ACC112 (cell line): ENCODE results near the gene ME3.

ENCODE experiments used
- H2AFZ ChIP-seq: fragments of 200-600 bp; sonication (generic); one replicate; pipeline ENCODE4 v1.6.0; 2017; ENCODE audit warnings: antibody characterized with exemption, low read length; ENCODE audit not compliant: unreplicated experiment
- H3K27ac ChIP-seq: fragments of 200-600 bp; sonication (generic); 2 replicates; pipeline ENCODE4 v1.5.1; 2014; ENCODE audit warnings: low read depth, mild to moderate bottlenecking, antibody characterized with exemption, low read length, moderate library complexity
- H3K27me3 ChIP-seq: fragments of 200-600 bp; sonication (generic); 2 replicates; pipeline ENCODE4 v1.6.1; 2014; ENCODE audit warnings: mild to moderate bottlenecking, antibody characterized with exemption, low read length, moderate library complexity, mixed read lengths; ENCODE audit not compliant: insufficient read depth
- H3K36me3 ChIP-seq: fragments of 200-600 bp; sonication (generic); 2 replicates; pipeline ENCODE4 v1.6.1; 2016; ENCODE audit warnings: mild to moderate bottlenecking, antibody characterized with exemption, low read length, moderate library complexity, mixed read lengths; ENCODE audit not compliant: insufficient read depth
- H3K4me1 ChIP-seq: fragments of 200-600 bp; sonication (generic); one replicate; pipeline ENCODE4 v1.6.1; 2016; ENCODE audit warnings: low read length, mixed read lengths; ENCODE audit not compliant: insufficient read depth, unreplicated experiment, control insufficient read depth
- H3K4me3 ChIP-seq: fragments of 200-600 bp; sonication (generic); 2 replicates; pipeline ENCODE4 v1.5.1; 2014; ENCODE audit warnings: mild to moderate bottlenecking, low read depth, low read length
- H3K79me2 ChIP-seq: fragments of 200-600 bp; sonication (generic); one replicate; pipeline ENCODE4 v1.6.0; 2016; ENCODE audit warnings: low read length; ENCODE audit not compliant: control insufficient read depth, unreplicated experiment, insufficient read depth

ME3 gene

DNA sequence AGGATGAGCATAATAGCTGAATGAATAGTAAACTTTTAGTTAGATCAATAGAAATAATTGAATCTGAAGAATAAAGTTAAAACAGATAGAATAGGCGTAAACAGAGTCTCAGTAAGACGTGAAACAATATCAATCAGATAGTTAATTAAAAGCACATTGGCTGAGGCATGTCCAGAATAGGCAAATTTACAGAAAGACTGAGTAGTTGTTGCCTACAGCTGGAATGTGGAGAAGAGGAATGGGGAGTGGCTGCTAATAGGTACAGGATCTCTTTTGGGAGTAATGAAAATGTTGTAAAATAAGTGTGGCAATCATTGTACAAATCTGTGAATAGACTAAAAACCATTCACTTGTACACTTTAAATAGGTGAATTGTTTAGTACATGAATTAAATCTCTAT, 36.3 kb upstream of the ME3 start:
- Histone ChIP-seq H3K36me3 (peaks cover 13% of the 10 kb centered on the region; the same call in 1 of the 2 replicates), H3K4me3 (no peak overlapping the region), H3K27me3 (no peaks in the 10 kb centered on the region), H3K27ac (no peak overlapping the region), H3K4me1 (no peaks in the 10 kb centered on the region), H3K79me2 (no peaks in the 10 kb centered on the region), H2AFZ (no peak overlapping the region)

DNA sequence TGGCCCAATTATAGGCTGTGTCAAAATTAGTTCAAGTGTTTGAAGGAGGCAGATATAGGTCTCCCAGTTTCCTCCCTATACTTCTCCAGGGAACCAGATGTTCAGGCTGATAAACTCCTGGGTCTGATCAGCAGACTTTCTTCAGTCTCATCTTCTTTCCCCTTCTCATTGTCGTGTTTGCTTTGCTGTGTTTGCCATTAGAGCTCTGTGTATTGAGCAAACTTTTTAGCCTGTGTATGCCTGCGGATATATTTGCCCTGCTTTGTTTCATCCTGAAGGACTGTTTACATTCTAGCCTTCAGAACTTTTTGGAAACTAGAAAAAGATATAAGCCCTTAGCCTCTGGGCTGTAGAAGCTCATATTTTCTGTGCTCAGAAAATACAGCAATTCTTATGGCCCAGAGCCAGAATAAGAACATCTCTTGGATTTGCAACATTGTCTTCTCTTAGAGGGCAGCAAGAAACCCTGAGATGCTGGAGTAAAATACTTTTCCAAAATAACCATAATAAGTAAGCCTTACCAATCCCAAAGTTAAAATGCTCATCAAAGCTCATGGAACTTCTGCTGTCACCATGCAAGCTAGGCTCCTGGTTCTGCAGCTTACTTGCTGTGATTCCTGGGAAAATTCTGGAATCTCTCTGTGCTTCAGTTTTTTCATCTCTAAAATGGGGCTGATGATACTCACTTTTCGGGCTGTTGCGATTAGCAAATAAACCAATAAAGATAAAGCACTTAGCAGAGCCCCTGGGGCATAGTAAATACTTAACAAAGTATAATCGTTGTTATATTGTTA, 34.1 kb upstream of the ME3 start:
- Histone ChIP-seq H3K79me2 (no peaks in the 10 kb centered on the region), H3K4me1 (peaks cover 8% of the 10 kb centered on the region), H3K27ac (no peak overlapping the region), H3K36me3 (peaks cover 13% of the 10 kb centered on the region; the same call in 1 of the 2 replicates), H3K27me3 (no peaks in the 10 kb centered on the region), H3K4me3 (no peak overlapping the region), H2AFZ (no peak overlapping the region)

DNA sequence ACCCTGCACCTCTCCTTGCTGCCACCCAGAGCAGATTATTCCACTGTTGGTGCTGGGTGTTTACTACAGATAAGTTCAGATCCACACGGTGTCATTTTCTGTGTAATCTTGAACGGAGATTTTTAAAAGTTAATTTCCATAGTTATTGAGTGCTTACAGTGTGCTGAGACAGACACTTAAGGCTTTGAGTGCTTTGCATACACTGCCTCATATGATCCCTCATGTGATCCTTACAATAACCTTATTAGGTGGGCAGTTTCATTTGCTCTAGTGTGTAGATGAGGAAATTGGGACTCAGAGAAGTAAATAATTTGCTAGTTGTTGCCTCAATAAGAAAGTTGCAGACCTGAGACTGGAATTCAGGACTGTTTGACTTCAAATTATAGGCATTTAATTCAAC, 32.3 kb upstream of the ME3 start:
- Histone ChIP-seq H3K4me1 (peaks cover 8% of the 10 kb centered on the region), H3K27me3 (no peaks in the 10 kb centered on the region), H2AFZ (no peak overlapping the region), H3K4me3 (no peak overlapping the region), H3K36me3 (0 out of 2 replicates have a peak, but pooled peaks cover 6% of the 10 kb centered on the region), H3K27ac (no peak overlapping the region), H3K79me2 (no peaks in the 10 kb centered on the region)

DNA sequence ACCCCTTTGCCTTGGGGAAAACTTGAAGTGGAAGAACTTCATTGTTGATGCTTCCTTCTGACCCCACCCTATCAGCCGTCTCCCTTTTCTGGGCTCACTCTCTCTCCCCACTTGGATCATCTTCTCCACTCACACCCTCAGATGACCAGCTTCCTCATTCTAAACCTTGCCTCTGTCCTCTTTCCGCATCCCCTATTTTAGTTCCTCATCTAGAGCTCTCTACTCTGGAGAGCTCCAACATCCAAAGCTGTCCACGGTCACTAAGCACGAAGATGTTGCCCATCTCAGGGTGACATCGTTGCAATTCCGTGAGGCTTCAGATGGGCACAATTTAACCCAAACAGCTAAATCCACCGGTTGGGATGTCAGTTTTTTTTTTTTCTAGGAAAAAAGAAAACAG, 31.6 kb upstream of the ME3 start:
- no peaks in the 10 kb centered on the region for H3K36me3 ChIP-seq
- H3K4me3 ChIP-seq: no peak overlapping the region
- no peak overlapping the region for H2AFZ ChIP-seq
- no peaks in the 10 kb centered on the region for H3K27me3 ChIP-seq
- no peaks in the 10 kb centered on the region for H3K79me2 ChIP-seq
- H3K4me1 ChIP-seq: peaks cover 15% of the 10 kb centered on the region
- no peak overlapping the region for H3K27ac ChIP-seq

DNA sequence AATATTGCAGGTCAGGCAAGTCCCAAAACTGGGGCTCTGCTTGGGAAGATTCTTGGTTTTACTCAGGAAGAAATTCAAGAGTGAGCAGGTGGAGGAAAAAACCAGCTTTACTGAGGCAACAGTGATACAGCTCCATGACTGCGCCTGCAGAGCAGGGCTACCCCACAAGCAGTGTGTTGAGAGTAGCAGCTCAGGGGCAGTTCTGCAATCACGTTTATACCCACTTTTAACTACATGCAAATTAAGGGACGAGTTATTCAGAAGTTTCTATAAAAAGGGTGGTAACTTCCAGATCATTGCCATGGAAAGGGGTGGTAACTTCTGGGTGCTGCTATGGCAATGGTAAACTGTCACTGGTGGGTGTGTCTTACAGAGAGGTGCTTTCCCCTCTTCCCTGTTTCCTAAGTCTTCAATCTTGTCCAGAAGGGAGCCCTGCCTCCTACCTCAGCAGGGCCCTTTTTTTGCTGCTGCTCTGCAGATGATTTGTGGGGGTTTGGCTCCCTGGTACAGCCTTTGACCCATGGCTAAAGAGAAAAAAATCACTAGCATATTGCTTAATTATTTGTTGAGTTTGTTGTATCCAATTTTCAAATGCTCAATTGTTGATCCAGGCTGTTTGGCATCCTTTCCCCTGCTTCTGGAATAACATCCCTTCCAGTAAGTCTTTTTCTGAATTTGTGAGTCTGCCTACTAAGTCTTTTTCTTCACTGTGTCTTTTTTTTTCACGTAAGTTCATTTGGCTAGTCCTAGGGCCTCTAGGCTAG, 30.0 kb upstream of the ME3 start:
- H3K4me3 ChIP-seq: no peak overlapping the region
- H3K27ac ChIP-seq: no peak overlapping the region
- no peaks in the 10 kb centered on the region for H3K36me3 ChIP-seq
- H3K27me3 ChIP-seq: no peaks in the 10 kb centered on the region
- H2AFZ ChIP-seq: no peak overlapping the region
- peaks cover 31% of the 10 kb centered on the region for H3K4me1 ChIP-seq
- no peaks in the 10 kb centered on the region for H3K79me2 ChIP-seq

DNA sequence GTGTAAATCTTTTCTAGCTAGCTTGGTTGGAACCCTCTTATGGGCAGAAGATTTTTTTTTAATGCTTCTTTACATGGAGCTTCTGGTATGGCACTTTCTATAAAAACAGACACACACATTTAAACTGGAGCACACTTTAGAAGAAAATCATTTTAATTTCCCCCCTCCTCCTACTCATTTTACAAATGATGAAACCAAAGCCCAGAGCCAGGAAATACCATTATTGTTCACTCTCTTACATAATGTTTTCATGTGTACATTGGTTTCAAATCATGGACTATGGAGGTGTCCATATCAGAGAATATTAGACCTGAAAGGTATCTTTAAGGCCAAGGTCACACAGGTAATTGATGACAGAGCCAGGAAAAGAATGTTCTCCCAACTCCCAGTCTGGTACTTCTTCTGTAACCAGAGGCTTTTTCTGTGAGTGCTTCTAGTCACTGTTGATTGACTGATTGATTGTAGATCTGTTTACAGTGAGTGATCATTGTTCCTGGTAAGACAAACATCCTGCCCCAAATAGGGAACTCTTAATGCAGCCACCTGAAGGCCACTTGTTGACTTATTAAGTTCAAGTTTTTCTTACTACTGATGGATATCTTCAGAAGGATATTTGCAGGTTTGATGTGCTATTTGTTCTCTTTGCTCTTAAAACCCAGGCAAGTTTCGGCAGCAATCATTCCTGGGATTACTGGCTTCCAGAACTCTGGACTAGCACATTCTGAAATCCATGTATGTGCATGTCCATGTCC, 26.8 kb upstream of the ME3 start:
- H2AFZ ChIP-seq: no peak overlapping the region
- no peak overlapping the region for H3K4me3 ChIP-seq
- peaks cover 59% of the 10 kb centered on the region for H3K4me1 ChIP-seq
- peak overlapping the region; percentile 44 for H3K27ac ChIP-seq
- no peaks in the 10 kb centered on the region for H3K27me3 ChIP-seq
- H3K36me3 ChIP-seq: no peaks in the 10 kb centered on the region
- no peaks in the 10 kb centered on the region for H3K79me2 ChIP-seq

DNA sequence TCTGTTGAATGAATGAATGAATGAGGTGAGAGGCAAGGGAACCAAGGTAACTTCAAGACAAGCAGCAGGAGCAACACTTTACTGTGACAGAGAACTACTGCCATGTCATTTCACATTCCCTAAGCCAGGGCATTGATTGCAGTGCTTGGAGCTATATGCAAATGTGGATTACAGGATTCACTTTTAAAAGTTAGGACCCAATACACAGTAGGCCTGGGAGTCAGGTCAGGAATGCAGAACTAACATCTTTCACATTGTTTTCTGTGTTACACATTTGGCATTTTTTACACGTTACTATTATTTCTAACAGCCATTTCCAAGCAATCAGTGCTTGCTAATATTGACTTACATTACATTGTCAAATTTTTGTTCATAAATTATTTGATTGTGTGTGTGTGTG, 26.2 kb upstream of the ME3 start:
- no peaks in the 10 kb centered on the region for H3K36me3 ChIP-seq
- H2AFZ ChIP-seq: no peak overlapping the region
- no peaks in the 10 kb centered on the region for H3K27me3 ChIP-seq
- no peak overlapping the region for H3K4me3 ChIP-seq
- H3K79me2 ChIP-seq: no peaks in the 10 kb centered on the region
- H3K27ac ChIP-seq: peak overlapping the region; percentile 44
- H3K4me1 ChIP-seq: peaks cover 65% of the 10 kb centered on the region

DNA sequence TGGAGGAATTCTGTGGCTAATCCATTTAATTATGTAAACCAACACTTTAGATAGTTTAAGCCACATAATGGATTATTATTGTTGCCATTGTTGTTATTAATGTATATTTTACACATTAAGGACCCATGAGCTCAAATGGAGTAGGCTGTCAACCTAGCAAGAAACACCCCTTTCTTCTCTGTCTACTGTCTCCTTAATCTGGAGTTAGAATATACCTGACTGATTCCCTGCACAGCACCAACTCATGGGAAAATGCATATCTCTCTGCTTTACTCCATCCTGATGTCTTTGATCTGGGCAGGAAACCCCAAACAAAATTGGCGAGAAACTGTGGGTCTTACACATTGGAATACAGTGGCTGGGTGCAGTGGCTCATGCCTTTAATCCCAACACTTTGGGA, 24.0 kb upstream of the ME3 start:
- Histone ChIP-seq H2AFZ (no peak overlapping the region), H3K4me3 (no peak overlapping the region; the same call in 1 of the 2 replicates), H3K4me1 (peaks cover 79% of the 10 kb centered on the region), H3K27ac (peak overlapping the region; percentile 90), H3K79me2 (no peaks in the 10 kb centered on the region), H3K27me3 (no peaks in the 10 kb centered on the region), H3K36me3 (no peaks in the 10 kb centered on the region)

DNA sequence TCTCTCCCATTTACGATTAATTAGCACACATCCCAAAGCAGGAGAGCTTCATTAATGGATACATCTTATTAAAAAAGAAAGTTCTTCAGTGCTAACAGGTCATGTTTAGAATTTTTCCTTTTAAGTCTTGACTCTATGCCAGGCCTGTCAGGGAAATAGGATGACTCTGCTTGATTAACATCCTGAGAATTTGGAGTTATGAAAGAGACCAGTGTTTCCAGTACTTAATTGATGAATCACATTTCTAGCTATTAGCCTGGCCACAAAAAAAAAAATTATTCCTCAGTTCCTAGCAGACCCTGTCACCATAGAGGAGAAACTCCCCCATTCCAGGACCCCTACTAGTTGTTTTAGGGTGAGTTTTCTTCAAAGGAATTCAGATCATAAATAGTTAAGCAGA, 23.6 kb upstream of the ME3 start:
- Histone ChIP-seq H2AFZ (no peak overlapping the region), H3K79me2 (no peaks in the 10 kb centered on the region), H3K4me1 (peaks cover 80% of the 10 kb centered on the region), H3K27me3 (no peaks in the 10 kb centered on the region), H3K36me3 (no peaks in the 10 kb centered on the region), H3K27ac (peak overlapping the region; percentile 90), H3K4me3 (peak overlapping the region; percentile 63)

DNA sequence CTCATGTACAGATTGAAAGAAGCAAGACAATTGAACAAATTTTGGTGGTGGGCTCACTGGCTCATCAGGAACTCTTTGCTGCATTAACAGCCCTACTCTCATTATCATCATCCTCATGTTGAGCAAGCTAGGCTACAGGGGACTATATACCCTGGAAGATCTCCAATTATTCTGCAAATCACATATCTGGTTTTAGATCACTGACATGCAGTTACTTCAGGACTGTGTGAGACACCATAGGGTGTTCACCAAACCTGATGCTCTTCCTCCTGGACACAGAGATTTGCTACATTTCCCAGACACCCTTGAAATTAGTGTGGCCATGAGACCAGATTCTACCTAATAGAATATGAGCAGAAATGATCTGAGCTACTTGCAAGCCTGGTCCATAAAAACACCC, 23.0 kb upstream of the ME3 start:
- H3K79me2 ChIP-seq: no peaks in the 10 kb centered on the region
- H3K4me3 ChIP-seq: peak overlapping the region; percentile 63
- no peaks in the 10 kb centered on the region for H3K27me3 ChIP-seq
- no peaks in the 10 kb centered on the region for H3K36me3 ChIP-seq
- peaks cover 80% of the 10 kb centered on the region for H3K4me1 ChIP-seq
- peak overlapping the region; percentile 90 for H3K27ac ChIP-seq
- no peak overlapping the region for H2AFZ ChIP-seq
